Upper lobe of left lung (tissue), 6 donors: ENCODE results near the gene CRB3. TPM values are rescaled to one million over a fixed set of nuclear protein-coding genes. Genes with fewer than 3 reads are reported as not detected.
A peak's percentile ranks its signal among the peaks of the same experiment; 100 is the strongest.

Source experiments
- ATAC-seq, 2 donors: fragments of 200-7000 bp; cut with Tn5 transposase; one replicate each; pipeline ENCODE4 v1.9.1; 2022; ENCODE audit warnings: mild to moderate bottlenecking in 2 of 2, moderate library complexity in 2 of 2; ENCODE audit not compliant: low FRiP score in 2 of 2
- DNase-seq, 2 donors: peaks; one replicate each; pipeline ENCODE4 v3.0.0-alpha.2; 2019 to 2020
- H3K27ac ChIP-seq, 4 donors: fragments of 200-600 bp; sonication (generic); one replicate each; pipeline ENCODE4 v1.5.1; 2016 to 2019
- H3K27me3 ChIP-seq, 4 donors: fragments of 200-600 bp; sonication (generic); one replicate each; pipeline ENCODE4 v1.5.1; 2017 to 2019
- H3K36me3 ChIP-seq, 4 donors: fragments of 200-600 bp; sonication (generic); one replicate each; pipeline ENCODE4 v1.5.1; 2016 to 2019
- H3K4me1 ChIP-seq, 4 donors: fragments of 200-600 bp; sonication (generic); one replicate each; pipeline ENCODE4 v1.5.1; 2018 to 2019
- H3K4me3 ChIP-seq, 4 donors: fragments of 200-600 bp; sonication (generic); one replicate each; pipeline ENCODE4 v1.5.1; 2017 to 2019; ENCODE audit warnings: mild to moderate bottlenecking in 2 of 4, moderate library complexity in 1 of 4
- H3K9me3 ChIP-seq, 4 donors: fragments of 200-600 bp; sonication (generic); one replicate each; pipeline ENCODE4 v1.5.1; 2018 to 2019
- CTCF ChIP-seq, 6 experiments: fragments of 450-650 bp in 4 of 6; fragments of 200-600 bp in 2 of 6; sonication (generic) in 2 of 6; IDR thresholded peaks; one replicate each; pipeline ENCODE4 v1.5.1; 2016 to 2019; ENCODE audit warnings: antibody characterized with exemption in 6 of 6
- EP300 ChIP-seq, 4 donors: sonication (generic); formaldehyde crosslinking; IDR thresholded peaks; one replicate each; pipeline ENCODE4 v1.5.1; 2017; ENCODE audit warnings: antibody characterized with exemption in 4 of 4, control low read depth in 2 of 4
- POLR2A ChIP-seq, 4 donors: fragments of 450-650 bp; IDR thresholded peaks; one replicate each; pipeline ENCODE4 v1.5.1; 2016 to 2017; ENCODE audit warnings: antibody characterized with exemption in 4 of 4, mild to moderate bottlenecking in 2 of 4
- POLR2AphosphoS5 ChIP-seq, 2 donors: sonication (generic); formaldehyde crosslinking; IDR thresholded peaks; one replicate each; pipeline ENCODE4 v1.5.1; 2017; ENCODE audit warnings: antibody characterized with exemption in 2 of 2
- WGBS, 2 donors: methylation state at CpG; one replicate each; pipeline ENCODE4 v1.1.5; 2017 to 2018; 5-methylcytosine and 5-hydroxymethylcytosine counted together
- total RNA-seq, 6 donors: library from RNA; depleted of rRNA in 4 of 6; stranded (reverse); fragments of >200 nt in 4 of 6; gene quantifications; one replicate each; pipeline versions ENCODE4 v1.1.0 to v1.2.1, GENCODE V29; 2016 to 2021
- donor health status: DM: no; HTN: no; CAD: no; lungs with moderate emphysema.
- donor health status: DM: no; HTN: yes; CAD: no; lungs with severe emphysema.

The CRB3 gene
- total RNA-seq, 6 donors from 2014 or later = 51.1 to 120 (median 74.1) TPM

GRCh38 chr19:6473647-6474046 lies 9.6 kb downstream of the CRB3 start:
- DNase-seq = peak in 1 of 2 donors; percentile 42
- Histone ChIP-seq H3K4me1 (peaks cover 3 to 22% (median 12%) of the 10 kb centered on the region in 4 donors), H3K27ac (no peak overlapping the region), H3K36me3 (peaks cover 0 to 7% (median 2%) of the 10 kb centered on the region in 4 donors), H3K4me3 (no peak overlapping the region), H3K9me3 (no peaks in the 10 kb centered on the region), H3K27me3 (no peaks in the 10 kb centered on the region)
- 78% methylated on average over 8 of the region's 9 CpGs; no CpG with 5 or more reads in 1 of the 2 donors for WGBS, 2 donors
- TF ChIP-seq CTCF (IDR thresholded peaks at IDR 0.05) (no peak), POLR2A (IDR thresholded peaks at IDR 0.05) (no peak), EP300 (IDR thresholded peaks at IDR 0.05) (no peak), POLR2AphosphoS5 (IDR thresholded peaks at IDR 0.05) (no peak)
- ATAC-seq = no peak

- 42 to 46% methylated on average over 30 to 46 of the region's 52 CpGs for WGBS, 2 donors
- H3K4me1 ChIP-seq = peaks cover 3 to 22% (median 12%) of the 10 kb centered on the region in 4 donors
- peak overlapping the region; percentile 10 to 41 (median 26) for H3K4me3 ChIP-seq
- ATAC-seq (peak; percentile 18 to 24), DNase-seq (peak; percentile 32 to 74)
- H3K9me3 ChIP-seq = no peaks in the 10 kb centered on the region
- no peaks in the 10 kb centered on the region for H3K27me3 ChIP-seq
- no peak overlapping the region for H3K27ac ChIP-seq
- peaks cover 0 to 7% (median 2%) of the 10 kb centered on the region in 4 donors for H3K36me3 ChIP-seq
- no peak for TF ChIP-seq POLR2AphosphoS5 (IDR thresholded peaks at IDR 0.05)
- no peak for TF ChIP-seq EP300 (IDR thresholded peaks at IDR 0.05)
- TF ChIP-seq CTCF (IDR thresholded peaks at IDR 0.05) = no peak
- TF ChIP-seq POLR2A (IDR thresholded peaks at IDR 0.05) = no peak
Measured at GRCh38 chr19:6475321-6476108, 11.4 kb downstream of the CRB3 start.

GRCh38 chr19:6476155-6476895 lies 12.3 kb downstream of the CRB3 start:
- 21 to 30% methylated on average over 2 to 15 of the region's 33 CpGs for WGBS, 2 donors
- peak; percentile 93 to 94 for DNase-seq
- Histone ChIP-seq H3K27ac (no peak overlapping the region), H3K9me3 (no peaks in the 10 kb centered on the region), H3K4me3 (peak overlapping the region in 3 of 4 donors; percentile 26 to 41 (median 27)), H3K4me1 (peaks cover 3 to 22% (median 12%) of the 10 kb centered on the region in 4 donors), H3K27me3 (no peaks in the 10 kb centered on the region), H3K36me3 (peaks cover 0 to 7% (median 2%) of the 10 kb centered on the region in 4 donors)
- peak; percentile 82 to 92 for ATAC-seq
- no peak for TF ChIP-seq CTCF (IDR thresholded peaks at IDR 0.05)
- TF ChIP-seq POLR2A (IDR thresholded peaks at IDR 0.05) = no peak
- TF ChIP-seq POLR2AphosphoS5 (IDR thresholded peaks at IDR 0.05) = no peak
- TF ChIP-seq EP300 (IDR thresholded peaks at IDR 0.05) = no peak

GRCh38 chr19:6476896-6477431 lies 12.9 kb downstream of the CRB3 start:
- 75 to 76% methylated on average over 4 to 6 of the region's 29 CpGs for WGBS, 2 donors
- Histone ChIP-seq H3K36me3 (peaks cover 0 to 7% (median 2%) of the 10 kb centered on the region in 4 donors), H3K4me3 (peak overlapping the region in 3 of 4 donors; percentile 26 to 41 (median 27)), H3K9me3 (no peaks in the 10 kb centered on the region), H3K4me1 (peaks cover 3 to 22% (median 12%) of the 10 kb centered on the region in 4 donors), H3K27ac (no peak overlapping the region), H3K27me3 (no peaks in the 10 kb centered on the region)
- peak in 1 of 2 donors; percentile 68 for DNase-seq
- TF ChIP-seq POLR2AphosphoS5 (IDR thresholded peaks at IDR 0.05) (no peak), EP300 (IDR thresholded peaks at IDR 0.05) (no peak), CTCF (IDR thresholded peaks at IDR 0.05) (no peak), POLR2A (IDR thresholded peaks at IDR 0.05) (no peak)
- no peak for ATAC-seq
